Measurements from ENCODE around the gene PFDN5. TPM values are rescaled to one million over a fixed set of nuclear protein-coding genes. Genes with fewer than 3 reads are reported as not detected.

Gene PFDN5
- total and polyA plus RNA-seq, 10 of the 15 experiments (the other 5 are each of a cell fraction or from before 2014, with no cell fraction given), result 300 to 1,596 (median 495) TPM

GRCh38 chr12:53279283-53279869 is 16.0 kb upstream of the PFDN5 start:
- TF ChIP-seq ETV6 (conservative IDR thresholded peaks at IDR 0.05 in 1 of 2, IDR thresholded peaks at IDR 0.05 in 1 of 2; ENCODE audit: borderline replicate concordance in 1 of 2, low read depth in 1 of 2) (no peak), TAF1 (IDR thresholded peaks at IDR 0.05; ENCODE audit: borderline replicate concordance, low read depth, low read length) (no peak), SIN3A (IDR thresholded peaks at IDR 0.05; ENCODE audit: low read depth, low read length) (no peak), ZNF384 (IDR thresholded peaks at IDR 0.05; ENCODE audit: borderline replicate concordance, low read depth, low read length) (no peak), ATF7 (IDR thresholded peaks at IDR 0.05; ENCODE audit: low read depth) (no peak), RAD51 (IDR thresholded peaks at IDR 0.05) (no peak), FOXM1 (IDR thresholded peaks at IDR 0.05; ENCODE audit: low read depth, low read length) (no peak), ASH2L (IDR thresholded peaks at IDR 0.05; ENCODE audit: borderline replicate concordance, low read depth) (no peak), NFIC (IDR thresholded peaks at IDR 0.05; ENCODE audit: low read depth, low read length) (no peak), EGR1 (IDR thresholded peaks at IDR 0.05; ENCODE audit: borderline replicate concordance in 1 of 2, low read depth in 2 of 2, low read length in 2 of 2) (no peak), CHD4 (IDR thresholded peaks at IDR 0.05) (no peak)
- BruUV-seq (replicated peaks), result no TSS peak
- no peaks in the 10 kb centered on the region for H3K9me3 ChIP-seq (replicated peaks; ENCODE audit: control insufficient read depth, insufficient read depth, low read length)
- H3K4me1 ChIP-seq (ENCODE audit: control insufficient read depth, insufficient read depth, low read length), result no peaks in the 10 kb centered on the region
- peaks cover 29 to 34% of the 10 kb centered on the region in 2 experiments for H3K36me3 ChIP-seq (ENCODE audit: control insufficient read depth in 2 of 2, insufficient read depth in 2 of 2, low read length in 1 of 2)
- CTCF ChIA-PET, result interaction anchor here (1.3 to 3.5 kb wide), 6 partner anchors 10 to 121 kb away, joined by 4 to 17 read pairs (median 8); no protein-coding TSS in a partner anchor
- no peaks in the 10 kb centered on the region for H4K20me1 ChIP-seq (ENCODE audit: control insufficient read depth, insufficient read depth)
- in situ Hi-C loops (cut with MboI), result no loop called here
- H3K4me2 ChIP-seq (ENCODE audit: control insufficient read depth, insufficient read depth), result no peak overlapping the region
- WGBS (ENCODE audit: insufficient coverage, insufficient replicate concordance, low lambda C conversion rate, missing lambda C conversion rate), result 75% methylated on average over 3 of the region's 3 CpGs
- no peak overlapping the region for H2AFZ ChIP-seq (ENCODE audit: control insufficient read depth, low read depth, low read length)
- RAD21 ChIA-PET (ENCODE audit: unreplicated experiment), result interaction anchor here (0.8 kb wide), 1 partner anchor 59 kb away, joined by 3 read pairs; no protein-coding TSS in a partner anchor
- no peak overlapping the region for H3K27ac ChIP-seq (ENCODE audit: control insufficient read depth, insufficient read depth)
- intact Hi-C loops (cut with micrococcal nuclease; ENCODE audit: unreplicated experiment), result no loop called here
- SMC1A ChIA-PET (ENCODE audit: uncharacterized antibody, unreplicated experiment), result interaction anchor here (1.1 to 2.2 kb wide), 3 partner anchors 12 to 97 kb away, joined by 3 to 6 read pairs (median 5); partner anchors contain the start of gene ESPL1
- ATAC-seq, result no peak
- no peaks in the 10 kb centered on the region for H3K27me3 ChIP-seq (replicated peaks in 1 of 2; ENCODE audit: control insufficient read depth in 2 of 2, insufficient read depth in 2 of 2, low read length in 1 of 2)
- POLR2A ChIA-PET, result interaction anchor here (0.9 to 1.3 kb wide), 2 partner anchors 12 to 25 kb away, joined by 3 to 4 read pairs; partner anchors contain the start of gene ESPL1
- DNase-seq (ENCODE audit: low read depth, low spot score), result no peak
- FAIRE-seq, result no peak
- no peaks in the 10 kb centered on the region for H3K79me2 ChIP-seq (ENCODE audit: control insufficient read depth, insufficient read depth, low read length)
- no peak overlapping the region for H3K4me3 ChIP-seq
- H3K9ac ChIP-seq (ENCODE audit: control insufficient read depth, insufficient read depth, low read length), result no peak overlapping the region

All from GM12878 (cell line).